Coronary artery (tissue), 2 donors: ENCODE data around the gene UBQLN4.
"Not testable (repeated sequence)": the region's sequence is repeated elsewhere in the genome, so short reads cannot be mapped to it uniquely, and the experiment has no call there.

ENCODE experiments used
- DNase-seq: peaks from one replicate; pipeline ENCODE4 v3.0.0-alpha.2; 2017; ENCODE audit warnings: low spot score
- H3K27ac ChIP-seq, 2 donors: fragments of 200-600 bp; sonication (generic); one replicate each; pipeline ENCODE4 v1.5.1; 2016 to 2019
- H3K4me3 ChIP-seq: fragments of 200-600 bp; sonication (generic); 2 replicates; pipeline ENCODE4 v1.5.1; 2016; ENCODE audit warnings: mild to moderate bottlenecking, moderate library complexity
- TF ChIP-seq, protein P1 (sequence below): fragments of 200-600 bp; sonication (generic); IDR thresholded peaks from one replicate; pipeline ENCODE4 v1.5.1; 2019; ENCODE audit warnings: antibody characterized with exemption

Gene UBQLN4

DNA sequence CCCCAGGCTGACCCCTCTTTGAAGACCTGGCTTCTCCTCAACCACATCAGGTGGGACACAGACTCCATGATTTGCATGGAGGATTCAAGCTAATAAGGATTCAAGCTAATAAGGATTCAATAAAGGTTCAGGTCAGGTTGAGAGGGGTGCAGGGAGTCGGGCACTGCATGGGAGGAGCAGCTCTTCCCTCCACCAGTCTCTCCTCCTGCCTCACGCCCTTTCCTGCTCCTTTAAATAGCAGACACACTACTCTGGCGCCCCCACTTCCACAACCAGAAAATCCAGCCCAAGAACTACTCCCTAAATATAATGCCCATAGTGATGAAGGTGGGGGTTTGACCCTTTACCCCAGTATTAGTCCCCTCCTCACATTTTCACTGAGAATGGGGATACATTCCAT lies 21.6 kb upstream of the UBQLN4 start:
- H3K4me3 ChIP-seq = no peak overlapping the region
- DNase-seq = no peak
- TF ChIP-seq, protein P1, sequence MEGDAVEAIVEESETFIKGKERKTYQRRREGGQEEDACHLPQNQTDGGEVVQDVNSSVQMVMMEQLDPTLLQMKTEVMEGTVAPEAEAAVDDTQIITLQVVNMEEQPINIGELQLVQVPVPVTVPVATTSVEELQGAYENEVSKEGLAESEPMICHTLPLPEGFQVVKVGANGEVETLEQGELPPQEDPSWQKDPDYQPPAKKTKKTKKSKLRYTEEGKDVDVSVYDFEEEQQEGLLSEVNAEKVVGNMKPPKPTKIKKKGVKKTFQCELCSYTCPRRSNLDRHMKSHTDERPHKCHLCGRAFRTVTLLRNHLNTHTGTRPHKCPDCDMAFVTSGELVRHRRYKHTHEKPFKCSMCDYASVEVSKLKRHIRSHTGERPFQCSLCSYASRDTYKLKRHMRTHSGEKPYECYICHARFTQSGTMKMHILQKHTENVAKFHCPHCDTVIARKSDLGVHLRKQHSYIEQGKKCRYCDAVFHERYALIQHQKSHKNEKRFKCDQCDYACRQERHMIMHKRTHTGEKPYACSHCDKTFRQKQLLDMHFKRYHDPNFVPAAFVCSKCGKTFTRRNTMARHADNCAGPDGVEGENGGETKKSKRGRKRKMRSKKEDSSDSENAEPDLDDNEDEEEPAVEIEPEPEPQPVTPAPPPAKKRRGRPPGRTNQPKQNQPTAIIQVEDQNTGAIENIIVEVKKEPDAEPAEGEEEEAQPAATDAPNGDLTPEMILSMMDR = no peak
- no peak overlapping the region for H3K27ac ChIP-seq

DNA sequence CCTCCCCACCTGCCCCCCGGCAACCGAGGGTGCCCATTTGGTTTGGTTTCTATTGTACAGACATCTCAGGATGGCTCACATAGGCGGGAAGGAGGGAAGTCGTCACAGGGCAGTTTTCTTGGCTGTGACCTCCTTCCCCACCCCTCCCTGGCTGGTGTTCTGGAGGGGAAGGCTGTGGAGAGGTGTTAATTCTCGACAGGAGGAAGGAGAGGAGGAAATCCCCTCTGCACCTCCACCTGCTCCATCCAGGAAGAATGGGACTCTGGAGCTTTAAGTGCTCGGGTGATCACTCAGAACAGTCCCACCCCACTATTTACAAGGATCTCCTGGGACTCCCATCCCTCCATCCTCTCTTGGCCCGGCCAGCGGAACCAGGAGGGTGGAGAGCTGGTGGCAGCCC lies 21.1 kb upstream of the UBQLN4 start:
- no peak for DNase-seq
- H3K4me3 ChIP-seq = no peak overlapping the region
- TF ChIP-seq, protein P1 = no peak
- no peak overlapping the region for H3K27ac ChIP-seq

DNA sequence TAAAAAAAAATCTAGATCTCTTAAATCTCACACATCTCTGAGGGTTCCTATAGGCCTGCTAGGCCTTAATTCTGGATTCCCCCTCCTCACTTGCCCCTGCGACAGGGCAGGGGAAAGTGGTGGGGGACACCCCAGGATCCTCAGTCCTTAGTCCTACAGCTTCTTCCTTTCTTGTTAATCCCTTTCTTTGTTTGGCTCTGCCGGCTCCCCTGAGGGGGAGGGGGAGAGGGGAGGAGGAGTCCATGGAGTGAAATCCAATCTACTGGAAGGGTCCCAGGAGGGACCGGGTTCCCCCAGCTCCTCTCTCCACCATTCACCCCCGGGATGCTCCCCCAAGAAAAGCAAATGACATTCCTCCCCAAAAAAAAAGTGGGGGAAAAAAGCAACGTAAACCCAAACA lies 20.1 kb upstream of the UBQLN4 start:
- H3K4me3 ChIP-seq = no peak overlapping the region
- H3K27ac ChIP-seq = no peak overlapping the region
- no peak for DNase-seq
- TF ChIP-seq, protein P1 = no peak

DNA sequence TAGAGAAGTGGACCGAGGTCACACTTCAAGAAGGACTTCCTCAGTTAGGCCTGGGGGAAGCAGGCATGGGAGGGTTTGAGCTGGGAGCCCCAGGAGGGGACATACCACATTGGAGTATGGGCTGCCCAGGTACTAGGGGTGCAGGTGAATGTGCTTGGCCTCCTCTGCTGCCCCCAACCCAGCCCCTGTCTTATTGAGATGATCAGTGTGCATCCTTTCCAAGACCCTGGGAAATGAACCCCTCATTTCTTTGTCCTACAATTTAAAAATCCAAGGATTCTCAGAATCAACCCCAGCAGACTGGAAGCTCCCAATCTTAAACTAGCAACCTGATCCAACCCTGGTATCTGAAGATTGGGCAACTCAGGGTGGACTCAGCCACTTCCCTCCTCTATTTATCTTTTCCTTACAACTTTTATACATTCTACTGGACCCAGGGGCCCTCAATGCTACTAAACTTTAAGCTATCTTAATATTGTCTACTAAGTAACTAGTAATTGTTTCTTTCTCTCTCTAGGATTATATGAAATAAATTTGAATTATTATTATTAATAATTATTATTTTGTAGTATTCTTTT lies 19.6 kb upstream of the UBQLN4 start:
- Histone ChIP-seq H3K27ac (no peak overlapping the region), H3K4me3 (no peak overlapping the region)
- no peak for DNase-seq
- TF ChIP-seq, protein P1 = no peak

DNA sequence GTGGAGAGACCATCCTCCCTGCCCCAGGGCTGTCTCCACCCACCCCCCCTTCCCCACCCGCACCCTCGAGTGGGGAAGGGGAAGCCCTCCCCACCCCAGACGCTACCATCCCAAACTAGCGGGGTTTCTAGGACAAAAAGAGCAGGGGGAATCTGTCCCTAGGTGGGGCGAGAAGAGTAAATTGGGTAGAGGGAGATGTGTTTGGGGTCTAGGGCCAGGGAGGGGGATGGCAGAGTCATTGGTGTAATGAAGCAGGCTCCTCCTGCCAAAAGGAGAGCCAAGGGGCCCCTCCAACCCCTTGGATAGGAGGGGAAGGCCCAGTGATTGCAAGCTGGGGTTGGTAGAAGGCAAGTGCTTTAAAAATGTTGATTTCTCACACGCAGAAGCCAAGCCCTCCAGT lies 18.7 kb upstream of the UBQLN4 start:
- DNase-seq = no peak
- TF ChIP-seq, protein P1 = no peak
- Histone ChIP-seq H3K27ac (no peak overlapping the region), H3K4me3 (no peak overlapping the region)

DNA sequence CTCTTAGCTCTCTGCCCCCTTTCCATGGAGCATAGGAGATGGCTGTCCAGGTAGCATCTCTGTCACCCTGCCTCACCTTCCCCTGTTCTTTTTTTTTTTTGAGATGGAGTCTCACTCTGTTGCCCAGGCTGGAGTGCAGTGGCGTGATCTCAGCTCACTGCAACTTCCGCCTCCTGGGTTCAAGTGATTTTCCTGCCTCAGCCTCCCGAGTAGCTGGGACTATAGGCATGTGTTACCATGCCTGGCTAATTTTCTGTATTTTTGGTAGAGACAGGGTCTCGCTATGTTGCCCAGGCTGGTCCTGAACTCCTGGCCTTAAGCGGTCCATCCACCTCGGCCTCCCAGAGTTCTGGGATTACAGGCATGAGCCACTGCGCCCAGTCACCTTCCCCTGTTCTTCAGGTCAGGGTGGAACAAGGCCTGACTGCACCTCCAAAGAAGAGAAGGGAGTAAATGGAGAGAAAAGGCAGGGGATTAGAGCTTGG lies 17.8 kb upstream of the UBQLN4 start:
- DNase-seq, H3K27ac ChIP-seq, H3K4me3 ChIP-seq: not testable (repeated sequence)

DNA sequence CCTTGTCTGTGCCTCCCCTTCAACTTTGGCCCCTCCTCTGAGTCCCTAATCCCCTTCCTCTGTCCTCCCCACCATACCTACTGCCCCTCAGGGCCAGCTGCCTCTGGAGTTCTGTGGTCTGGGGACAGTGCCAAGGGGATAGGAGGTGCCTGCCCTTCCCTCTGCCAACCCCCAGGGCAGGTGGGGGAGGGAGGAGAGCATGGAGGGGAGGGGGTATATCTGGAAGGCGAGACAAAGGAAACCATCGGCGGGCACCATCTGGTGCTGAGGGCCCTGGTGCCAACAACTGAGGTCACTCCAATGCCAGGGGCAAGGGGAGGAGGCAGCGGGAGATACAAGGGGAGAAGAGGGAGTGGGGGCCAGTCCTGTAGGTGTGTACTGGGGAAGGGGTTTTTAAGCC lies 16.9 kb upstream of the UBQLN4 start:
- no peak for DNase-seq
- TF ChIP-seq, protein P1 = no peak
- Histone ChIP-seq H3K27ac (no peak overlapping the region), H3K4me3 (no peak overlapping the region)
